PFSK-1 (cell line): ENCODE data around the gene SHOX.

Experiments used
- POLR2AphosphoS5 ChIP-seq: IDR thresholded peaks from 2 replicates; pipeline ENCODE4 v1.6.1; 2012; ENCODE audit warnings: low read depth, mild to moderate bottlenecking, control low read depth, low read length, moderate library complexity
- REST ChIP-seq, 2 experiments: IDR thresholded peaks; 2 replicates each; pipeline versions ENCODE4 v1.6.1 to v1.8.0; 2011 to 2012; ENCODE audit warnings: low read depth in 2 of 2, low read length in 2 of 2, control low read depth in 1 of 2, inconsistent platforms in 1 of 2, mild to moderate bottlenecking in 1 of 2, moderate library complexity in 1 of 2; ENCODE audit not compliant: insufficient read depth in 1 of 2
- TAF1 ChIP-seq: IDR thresholded peaks from 2 replicates; pipeline ENCODE4 v1.6.1; 2012; ENCODE audit warnings: low read length, control low read depth, borderline replicate concordance; ENCODE audit not compliant: insufficient read depth

GRCh38 chrX:590693-591404 is 39.7 kb upstream of the SHOX start:
- TF ChIP-seq REST (IDR thresholded peaks at IDR 0.05; ENCODE audit: insufficient read depth in 1 of 2, low read depth in 2 of 2, low read length in 2 of 2) (no peak), POLR2AphosphoS5 (no peak), TAF1 (no peak)
